Neuronal stem cell (in vitro differentiated cells): ENCODE measurements around the gene CAVIN4.

Experiments
- DNase-seq: peaks from one replicate; pipeline ENCODE4 v3.0.0-alpha.2; 2013; ENCODE audit warnings: low spot score
- H2AFZ ChIP-seq: one replicate; pipeline ENCODE4 v1.6.1; 2013; ENCODE audit warnings: mild to moderate bottlenecking, low read length, inconsistent platforms
- H2AK5ac ChIP-seq: 2 replicates; pipeline ENCODE4 v1.6.1; 2013; ENCODE audit warnings: low read depth, mild to moderate bottlenecking, inconsistent platforms, low read length, moderate library complexity, mixed read lengths
- H2BK120ac ChIP-seq: 2 replicates; pipeline ENCODE4 v1.6.1; 2013; ENCODE audit warnings: low read depth, mild to moderate bottlenecking, inconsistent platforms, low read length, moderate library complexity, mixed read lengths
- H2BK12ac ChIP-seq: one replicate; pipeline ENCODE4 v1.6.1; 2013; ENCODE audit warnings: low read length, inconsistent platforms
- H2BK15ac ChIP-seq: 2 replicates; pipeline ENCODE4 v1.6.1; 2013; ENCODE audit warnings: mild to moderate bottlenecking, low read length, inconsistent platforms, mixed read lengths
- H2BK5ac ChIP-seq: one replicate; pipeline ENCODE4 v1.6.1; 2013; ENCODE audit warnings: inconsistent platforms, mild to moderate bottlenecking, low read length, moderate library complexity
- H3K14ac ChIP-seq: one replicate; pipeline ENCODE4 v1.6.1; 2013; ENCODE audit warnings: low read length, inconsistent platforms
- H3K18ac ChIP-seq: 2 replicates; pipeline ENCODE4 v1.6.1; 2013; ENCODE audit warnings: low read length, inconsistent platforms
- H3K23ac ChIP-seq: 2 replicates; pipeline ENCODE4 v1.6.1; 2013; ENCODE audit warnings: low read depth, mild to moderate bottlenecking, mixed read lengths, low read length, inconsistent platforms; ENCODE audit not compliant: poor library complexity
- H3K27ac ChIP-seq: replicated peaks from 3 replicates; pipeline ENCODE4 v1.5.1; 2013; ENCODE audit warnings: low read length, inconsistent platforms
- H3K27me3 ChIP-seq, 3 experiments: 2 replicates each; pipeline ENCODE4 v1.6.1; 2013; ENCODE audit warnings: low read length in 3 of 3, mild to moderate bottlenecking in 2 of 3, inconsistent platforms in 1 of 3, low read depth in 1 of 3, mixed read lengths in 1 of 3, moderate library complexity in 1 of 3; ENCODE audit not compliant: control insufficient read depth in 3 of 3, insufficient read depth in 3 of 3
- H3K36me3 ChIP-seq, 2 donors: replicated peaks in 1 of 2; 2 replicates each; pipeline ENCODE4 v1.6.1; 2013; ENCODE audit warnings: low read length in 2 of 2; ENCODE audit not compliant: control insufficient read depth in 2 of 2, insufficient read depth in 2 of 2
- H3K4ac ChIP-seq: 2 replicates; pipeline ENCODE4 v1.6.1; 2013; ENCODE audit warnings: inconsistent platforms, mild to moderate bottlenecking, low read length, moderate library complexity
- H3K4me1 ChIP-seq, 2 donors: 1 replicate in 1 of 2; 2 replicates in 1 of 2; pipeline ENCODE4 v1.6.1; 2013; ENCODE audit warnings: low read length in 2 of 2, low read depth in 1 of 2; ENCODE audit not compliant: control insufficient read depth in 2 of 2, insufficient read depth in 1 of 2
- H3K4me2 ChIP-seq: one replicate; pipeline ENCODE4 v1.6.1; 2013; ENCODE audit warnings: mild to moderate bottlenecking, low read length, inconsistent platforms; ENCODE audit not compliant: insufficient read depth, poor library complexity, severe bottlenecking
- H3K4me3 ChIP-seq, 2 donors: 2 replicates each; pipeline ENCODE4 v1.5.1; 2013; ENCODE audit warnings: low read length in 2 of 2, mild to moderate bottlenecking in 2 of 2, inconsistent platforms in 1 of 2, moderate library complexity in 1 of 2
- H3K79me1 ChIP-seq: one replicate; pipeline ENCODE4 v1.6.1; 2013; ENCODE audit warnings: low read depth, mild to moderate bottlenecking, inconsistent platforms, low read length, moderate library complexity
- H3K9ac ChIP-seq: one replicate; pipeline ENCODE4 v1.6.1; 2013; ENCODE audit warnings: mild to moderate bottlenecking, low read depth, low read length, inconsistent platforms; ENCODE audit not compliant: poor library complexity
- H3K9me3 ChIP-seq, 2 donors: replicated peaks in 1 of 2; 2 replicates each; pipeline versions ENCODE3 to v1.6.1; 2013; ENCODE audit warnings: low read length in 2 of 2, mild to moderate bottlenecking in 2 of 2, inconsistent platforms in 1 of 2, low read depth in 1 of 2, mixed read lengths in 1 of 2, moderate library complexity in 1 of 2; ENCODE audit not compliant: control insufficient read depth in 2 of 2, insufficient read depth in 1 of 2
- H4K8ac ChIP-seq: one replicate; pipeline ENCODE4 v1.6.1; 2013; ENCODE audit warnings: low read depth, mild to moderate bottlenecking, inconsistent platforms, low read length, moderate library complexity
- H4K91ac ChIP-seq: one replicate; pipeline ENCODE4 v1.6.1; 2013; ENCODE audit warnings: low read length, low read depth, mild to moderate bottlenecking, inconsistent platforms; ENCODE audit not compliant: poor library complexity
- WGBS, 2 donors: extraction: QIAGEN DNeasy Blood & Tissue Kit; methylation state at CpG; one replicate each; pipeline ENCODE4 v1.1.7; 2013; ENCODE audit warnings: missing lambda C conversion rate in 2 of 2, mixed read lengths in 1 of 2; ENCODE audit not compliant: insufficient read length in 2 of 2, insufficient replicate concordance in 1 of 2; ENCODE audit errors: extremely low coverage in 2 of 2; 5-methylcytosine and 5-hydroxymethylcytosine counted together

CAVIN4 gene

GRCh38 chr9:100587375-100587774 is 9.5 kb downstream of the CAVIN4 start:
- no CpG with 5 or more reads among the region's 9 CpGs for WGBS, 2 donors
- DNase-seq, result no peak

GRCh38 chr9:100589582-100589981 is 11.7 kb downstream of the CAVIN4 start:
- no peaks in the 10 kb centered on the region for H3K4me1 ChIP-seq
- no peak overlapping the region for H3K27ac ChIP-seq
- no peak overlapping the region for H2AK5ac ChIP-seq
- H3K36me3 ChIP-seq, result peaks cover 14 to 45% of the 10 kb centered on the region in 2 donors
- H3K79me1 ChIP-seq, result no peaks in the 10 kb centered on the region
- no peak overlapping the region for H3K9ac ChIP-seq
- no peak overlapping the region for H2BK5ac ChIP-seq
- no peak overlapping the region for H2BK15ac ChIP-seq
- H3K18ac ChIP-seq, result no peak overlapping the region
- no peak overlapping the region for H2BK120ac ChIP-seq
- H3K23ac ChIP-seq, result no peak overlapping the region
- no CpG with 5 or more reads among the region's 5 CpGs for WGBS, 2 donors
- no peak overlapping the region for H2BK12ac ChIP-seq
- no peak overlapping the region for H4K91ac ChIP-seq
- H3K4me3 ChIP-seq, result no peak overlapping the region
- H3K4ac ChIP-seq, result no peak overlapping the region
- no peaks in the 10 kb centered on the region for H3K27me3 ChIP-seq
- no peak for DNase-seq
- no peak overlapping the region for H2AFZ ChIP-seq
- H3K14ac ChIP-seq, result no peak overlapping the region
- H3K4me2 ChIP-seq, result no peak overlapping the region
- H4K8ac ChIP-seq, result no peak overlapping the region
- H3K9me3 ChIP-seq, result no peaks in the 10 kb centered on the region

More at GRCh38 chr9:100587375-100587774, 9.5 kb downstream of the CAVIN4 start:
- Histone ChIP-seq H2AK5ac (no peak overlapping the region), H3K27me3 (no peaks in the 10 kb centered on the region), H3K9ac (no peak overlapping the region), H3K79me1 (no peaks in the 10 kb centered on the region), H3K27ac (no peak overlapping the region), H3K23ac (no peak overlapping the region), H4K91ac (no peak overlapping the region), H2BK15ac (no peak overlapping the region), H3K4me1 (no peaks in the 10 kb centered on the region), H4K8ac (no peak overlapping the region), H3K4me3 (no peak overlapping the region), H2BK5ac (no peak overlapping the region), H2BK12ac (no peak overlapping the region), H3K36me3 (peaks cover 21 to 65% of the 10 kb centered on the region in 2 donors), H3K4me2 (no peak overlapping the region), H3K9me3 (no peaks in the 10 kb centered on the region), H2BK120ac (no peak overlapping the region), H3K14ac (no peak overlapping the region), H2AFZ (no peak overlapping the region), H3K4ac (no peak overlapping the region), H3K18ac (no peak overlapping the region)

- Histone ChIP-seq H2AK5ac (no peak overlapping the region), H3K4me2 (no peak overlapping the region), H3K79me1 (no peaks in the 10 kb centered on the region), H3K23ac (no peak overlapping the region), H2BK5ac (no peak overlapping the region), H3K18ac (no peak overlapping the region), H3K4me1 (no peaks in the 10 kb centered on the region), H3K36me3 (peaks cover 12 to 36% of the 10 kb centered on the region in 2 donors), H3K14ac (no peak overlapping the region), H3K4me3 (no peak overlapping the region), H3K9ac (no peak overlapping the region), H4K8ac (no peak overlapping the region), H2BK15ac (no peak overlapping the region), H3K27ac (no peak overlapping the region), H2AFZ (no peak overlapping the region), H2BK12ac (no peak overlapping the region), H3K4ac (no peak overlapping the region), H2BK120ac (no peak overlapping the region), H4K91ac (no peak overlapping the region), H3K9me3 (no peaks in the 10 kb centered on the region), H3K27me3 (no peaks in the 10 kb centered on the region)
- WGBS, 2 donors, result no CpG with 5 or more reads among the region's 2 CpGs
- no peak for DNase-seq
Observed at GRCh38 chr9:100590481-100590880, 12.6 kb downstream of the CAVIN4 start.

GRCh38 chr9:100591139-100591538 is 13.3 kb downstream of the CAVIN4 start:
- WGBS, 2 donors, result no CpG with 5 or more reads among the region's 6 CpGs
- H2AK5ac ChIP-seq, result no peak overlapping the region
- no peak overlapping the region for H4K91ac ChIP-seq
- no peaks in the 10 kb centered on the region for H3K79me1 ChIP-seq
- H2BK5ac ChIP-seq, result no peak overlapping the region
- H3K14ac ChIP-seq, result no peak overlapping the region
- H3K4ac ChIP-seq, result no peak overlapping the region
- no peak for DNase-seq
- H3K4me1 ChIP-seq, result no peaks in the 10 kb centered on the region
- no peak overlapping the region for H3K4me3 ChIP-seq
- no peak overlapping the region for H4K8ac ChIP-seq
- H3K23ac ChIP-seq, result no peak overlapping the region
- H3K27me3 ChIP-seq, result no peaks in the 10 kb centered on the region
- H3K36me3 ChIP-seq, result peaks cover 8 to 29% of the 10 kb centered on the region in 2 donors
- no peak overlapping the region for H3K27ac ChIP-seq
- H2BK15ac ChIP-seq, result no peak overlapping the region
- no peak overlapping the region for H2BK12ac ChIP-seq
- H3K4me2 ChIP-seq, result no peak overlapping the region
- no peak overlapping the region for H2AFZ ChIP-seq
- no peaks in the 10 kb centered on the region for H3K9me3 ChIP-seq
- no peak overlapping the region for H3K9ac ChIP-seq
- H3K18ac ChIP-seq, result no peak overlapping the region
- no peak overlapping the region for H2BK120ac ChIP-seq
